GM12891 (cell line): ENCODE measurements around the gene RBM39.
"Not testable (repeated sequence)": the region's sequence is repeated elsewhere in the genome, so short reads cannot be mapped to it uniquely, and the experiment has no call there.

Experiments used
- PAX5 ChIP-seq: IDR thresholded peaks from 2 replicates; pipeline ENCODE4 v1.6.1; 2011; ENCODE audit warnings: low read length, moderate library complexity, mild to moderate bottlenecking; ENCODE audit not compliant: insufficient read depth, severe bottlenecking
- POLR2A ChIP-seq: IDR thresholded peaks from 2 replicates; pipeline ENCODE4 v1.6.1; 2011; ENCODE audit warnings: low read depth, low read length, control low read depth
- POLR2AphosphoS5 ChIP-seq: IDR thresholded peaks from 2 replicates; pipeline ENCODE4 v1.6.1; 2011; ENCODE audit warnings: low read depth, low read length, control low read depth
- POU2F2 ChIP-seq: IDR thresholded peaks from 2 replicates; pipeline ENCODE4 v1.6.1; 2011; ENCODE audit warnings: low read depth, mild to moderate bottlenecking, control low read depth, low read length, moderate library complexity
- SPI1 ChIP-seq: IDR thresholded peaks from 2 replicates; pipeline ENCODE4 v1.6.1; 2011; ENCODE audit warnings: low read depth, low read length, control low read depth
- TAF1 ChIP-seq: IDR thresholded peaks from 2 replicates; pipeline ENCODE4 v1.6.1; 2011; ENCODE audit warnings: low read depth, low read length, control low read depth

DNA sequence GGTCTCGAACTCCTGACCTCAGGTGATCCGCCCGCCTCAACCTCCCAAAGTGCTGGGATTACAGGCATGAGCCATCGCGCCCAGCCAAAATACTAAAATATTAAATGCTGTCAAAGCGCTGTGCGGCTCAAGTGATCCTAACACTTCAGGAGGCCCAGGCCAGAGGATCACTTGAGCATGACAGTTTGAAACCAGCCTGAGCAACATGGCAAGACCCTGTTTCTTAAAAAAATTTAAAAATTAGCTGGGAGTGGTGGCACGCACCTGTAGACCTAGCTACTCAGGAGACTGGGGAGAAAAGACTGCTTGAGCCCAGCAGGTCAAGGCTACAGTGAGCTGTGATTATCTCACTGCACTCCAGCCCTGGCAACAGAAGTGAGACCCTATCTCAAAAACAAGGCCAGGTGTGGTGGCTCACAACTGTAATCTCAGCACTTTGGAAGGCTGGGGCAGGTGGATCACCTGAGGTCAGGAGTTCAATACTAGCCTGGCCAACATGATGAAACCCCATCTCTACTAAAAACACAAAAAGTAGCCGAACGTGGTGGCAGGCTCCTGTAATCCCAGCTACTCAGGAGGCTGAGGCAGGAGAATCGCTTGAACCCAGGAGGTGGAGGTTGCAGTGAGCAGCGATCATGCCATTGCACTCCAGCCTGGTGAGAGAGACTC, 18.3 kb downstream of the RBM39 start:
- not testable (repeated sequence) for TF ChIP-seq POLR2A, POLR2AphosphoS5, TAF1, SPI1, PAX5, POU2F2
